Neural crest cell (in vitro differentiated cells): Measurements from ENCODE around the gene CDC42BPB. TPM values are rescaled to one million over a fixed set of nuclear protein-coding genes. Genes with fewer than 3 reads are reported as not detected.

Source experiments
- DNase-seq: peaks from one replicate; pipeline ENCODE4 v3.0.0; 2021; ENCODE audit warnings: low read depth, mixed read lengths, low spot score
- H3K27ac Mint-ChIP-seq: one replicate; pipeline ENCODE4 v1.8.0; 2021; ENCODE audit warnings: mild to moderate bottlenecking, mixed read lengths; ENCODE audit not compliant: unreplicated experiment
- H3K27me3 Mint-ChIP-seq: 2 replicates; pipeline ENCODE4 v1.8.0; 2021; ENCODE audit warnings: low read depth, mild to moderate bottlenecking, mixed read lengths
- H3K36me3 Mint-ChIP-seq: 2 replicates; pipeline ENCODE4 v1.8.0; 2021; ENCODE audit warnings: low read depth, mild to moderate bottlenecking, mixed read lengths
- H3K4me1 Mint-ChIP-seq: 2 replicates; pipeline ENCODE4 v1.8.0; 2021; ENCODE audit warnings: mixed read lengths
- H3K4me3 Mint-ChIP-seq: one replicate; pipeline ENCODE4 v1.8.0; 2021; ENCODE audit warnings: mild to moderate bottlenecking, mixed read lengths
- H3K9me3 Mint-ChIP-seq: 2 replicates; pipeline ENCODE4 v1.8.0; 2021; ENCODE audit warnings: mixed read lengths
- CTCF ChIP-seq: fragments of 200-600 bp; sonication (generic); conservative IDR thresholded peaks from 2 replicates; pipeline ENCODE4 v1.5.0; 2021; ENCODE audit warnings: antibody characterized with exemption, mild to moderate bottlenecking
- total RNA-seq: library from RNA; stranded (reverse); gene quantifications from 2 replicates; pipeline ENCODE4 v1.2.1, GENCODE V29; 2021

Gene CDC42BPB
- total RNA-seq, 1 donor from 2014 or later: 94.8 TPM

GRCh38 chr14:102964152-102964730, 93.1 kb downstream of the CDC42BPB start:
- TF ChIP-seq CTCF: no peak
- Mint-ChIP-seq H3K4me1 (no peaks in the 10 kb centered on the region), H3K27me3 (no peaks in the 10 kb centered on the region), H3K27ac (no peak overlapping the region), H3K4me3 (no peak overlapping the region), H3K36me3 (peaks cover 26% of the 10 kb centered on the region), H3K9me3 (no peaks in the 10 kb centered on the region)
- no peak for DNase-seq

GRCh38 chr14:102962111-102962627, 95.2 kb downstream of the CDC42BPB start:
- H3K27ac Mint-ChIP-seq: no peak overlapping the region
- no peaks in the 10 kb centered on the region for H3K27me3 Mint-ChIP-seq
- no peak overlapping the region for H3K4me3 Mint-ChIP-seq
- no peaks in the 10 kb centered on the region for H3K4me1 Mint-ChIP-seq
- H3K36me3 Mint-ChIP-seq: peaks cover 18% of the 10 kb centered on the region
- TF ChIP-seq CTCF: no peak
- no peaks in the 10 kb centered on the region for H3K9me3 Mint-ChIP-seq
- DNase-seq: no peak

GRCh38 chr14:102958461-102958860, 98.9 kb downstream of the CDC42BPB start:
- Mint-ChIP-seq H3K4me3 (no peak overlapping the region), H3K27ac (no peak overlapping the region), H3K27me3 (no peaks in the 10 kb centered on the region), H3K9me3 (no peaks in the 10 kb centered on the region), H3K36me3 (peaks cover 8% of the 10 kb centered on the region), H3K4me1 (no peaks in the 10 kb centered on the region)
- DNase-seq: no peak
- no peak for TF ChIP-seq CTCF

GRCh38 chr14:102957222-102957621, 100.1 kb downstream of the CDC42BPB start:
- Mint-ChIP-seq H3K27me3 (no peaks in the 10 kb centered on the region), H3K36me3 (peaks cover 6% of the 10 kb centered on the region), H3K9me3 (no peaks in the 10 kb centered on the region), H3K4me1 (no peaks in the 10 kb centered on the region), H3K4me3 (no peak overlapping the region), H3K27ac (no peak overlapping the region)
- no peak for TF ChIP-seq CTCF
- DNase-seq: no peak

GRCh38 chr14:102955636-102956408, 101.5 kb downstream of the CDC42BPB start:
- H3K36me3 Mint-ChIP-seq: peaks cover 6% of the 10 kb centered on the region
- H3K4me1 Mint-ChIP-seq: no peaks in the 10 kb centered on the region
- no peaks in the 10 kb centered on the region for H3K9me3 Mint-ChIP-seq
- TF ChIP-seq CTCF: no peak
- H3K4me3 Mint-ChIP-seq: no peak overlapping the region
- no peaks in the 10 kb centered on the region for H3K27me3 Mint-ChIP-seq
- peak overlapping the region; percentile 78 for H3K27ac Mint-ChIP-seq
- no peak for DNase-seq
